ENCODE measurements around the gene NECAB3. TPM values are rescaled to one million over a fixed set of nuclear protein-coding genes. Genes with fewer than 3 reads are reported as not detected.

The NECAB3 gene
- total RNA-seq, 1 donor from 2014 or later = 56.2 TPM

DNA sequence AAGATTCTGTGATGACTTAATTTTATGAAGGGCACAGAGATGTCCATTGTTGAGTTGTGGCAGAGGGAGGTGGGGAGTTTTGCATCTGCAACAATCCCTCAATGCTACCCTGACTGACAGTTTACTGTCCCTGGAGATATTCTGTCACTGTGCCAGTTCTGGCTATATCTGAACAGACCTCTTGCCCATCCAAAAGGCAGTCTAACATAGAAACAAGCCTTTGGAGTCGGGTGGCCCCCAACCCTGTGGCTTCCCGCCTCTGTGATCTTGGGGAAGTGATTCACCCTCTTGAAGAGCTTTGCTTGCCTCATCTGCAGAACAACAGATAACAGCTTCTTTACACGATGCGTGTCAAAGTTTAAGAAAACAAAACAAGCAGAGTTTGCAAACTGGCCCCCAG is 15.7 kb upstream of the NECAB3 start:
- no peaks in the 10 kb centered on the region for H3K27me3 ChIP-seq
- no peak overlapping the region for H3K4me3 ChIP-seq
- no peak for DNase-seq
- no peaks in the 10 kb centered on the region for H3K9me3 ChIP-seq
- no peak for ATAC-seq
- H3K36me3 ChIP-seq = no peaks in the 10 kb centered on the region
- H3K4me1 ChIP-seq = peaks cover 28% of the 10 kb centered on the region
- TF ChIP-seq, protein P1, sequence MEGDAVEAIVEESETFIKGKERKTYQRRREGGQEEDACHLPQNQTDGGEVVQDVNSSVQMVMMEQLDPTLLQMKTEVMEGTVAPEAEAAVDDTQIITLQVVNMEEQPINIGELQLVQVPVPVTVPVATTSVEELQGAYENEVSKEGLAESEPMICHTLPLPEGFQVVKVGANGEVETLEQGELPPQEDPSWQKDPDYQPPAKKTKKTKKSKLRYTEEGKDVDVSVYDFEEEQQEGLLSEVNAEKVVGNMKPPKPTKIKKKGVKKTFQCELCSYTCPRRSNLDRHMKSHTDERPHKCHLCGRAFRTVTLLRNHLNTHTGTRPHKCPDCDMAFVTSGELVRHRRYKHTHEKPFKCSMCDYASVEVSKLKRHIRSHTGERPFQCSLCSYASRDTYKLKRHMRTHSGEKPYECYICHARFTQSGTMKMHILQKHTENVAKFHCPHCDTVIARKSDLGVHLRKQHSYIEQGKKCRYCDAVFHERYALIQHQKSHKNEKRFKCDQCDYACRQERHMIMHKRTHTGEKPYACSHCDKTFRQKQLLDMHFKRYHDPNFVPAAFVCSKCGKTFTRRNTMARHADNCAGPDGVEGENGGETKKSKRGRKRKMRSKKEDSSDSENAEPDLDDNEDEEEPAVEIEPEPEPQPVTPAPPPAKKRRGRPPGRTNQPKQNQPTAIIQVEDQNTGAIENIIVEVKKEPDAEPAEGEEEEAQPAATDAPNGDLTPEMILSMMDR (IDR thresholded peaks at IDR 0.05) = no peak
- no peak overlapping the region for H3K27ac ChIP-seq
- intact Hi-C loops (cut with DNase I) = no loop called here

DNA sequence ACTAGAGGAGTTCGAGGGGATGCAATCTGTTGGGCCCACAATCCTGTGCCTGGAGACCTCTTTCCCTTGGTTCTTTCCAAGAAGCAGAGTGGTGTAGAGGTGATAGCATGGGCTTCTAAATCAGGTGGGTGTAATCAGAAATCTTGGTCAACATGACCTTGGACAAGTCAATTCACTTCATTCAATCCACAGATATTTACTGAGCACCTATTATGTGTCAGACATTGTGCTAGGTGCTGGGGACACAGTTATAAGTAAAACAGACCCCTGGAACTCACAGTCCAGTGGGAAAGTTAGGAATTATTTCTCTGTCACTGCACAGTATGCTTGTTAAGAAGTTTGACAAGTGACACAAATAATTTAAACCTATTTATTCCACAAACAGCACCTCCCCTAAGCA is 15.3 kb upstream of the NECAB3 start:
- ATAC-seq = no peak
- H3K4me1 ChIP-seq = peaks cover 25% of the 10 kb centered on the region
- TF ChIP-seq, protein P1 (IDR thresholded peaks at IDR 0.05) = no peak
- no peaks in the 10 kb centered on the region for H3K9me3 ChIP-seq
- H3K36me3 ChIP-seq = no peaks in the 10 kb centered on the region
- intact Hi-C loops (cut with DNase I) = no loop called here
- H3K27me3 ChIP-seq = no peaks in the 10 kb centered on the region
- H3K27ac ChIP-seq = no peak overlapping the region
- DNase-seq = no peak
- no peak overlapping the region for H3K4me3 ChIP-seq

DNA sequence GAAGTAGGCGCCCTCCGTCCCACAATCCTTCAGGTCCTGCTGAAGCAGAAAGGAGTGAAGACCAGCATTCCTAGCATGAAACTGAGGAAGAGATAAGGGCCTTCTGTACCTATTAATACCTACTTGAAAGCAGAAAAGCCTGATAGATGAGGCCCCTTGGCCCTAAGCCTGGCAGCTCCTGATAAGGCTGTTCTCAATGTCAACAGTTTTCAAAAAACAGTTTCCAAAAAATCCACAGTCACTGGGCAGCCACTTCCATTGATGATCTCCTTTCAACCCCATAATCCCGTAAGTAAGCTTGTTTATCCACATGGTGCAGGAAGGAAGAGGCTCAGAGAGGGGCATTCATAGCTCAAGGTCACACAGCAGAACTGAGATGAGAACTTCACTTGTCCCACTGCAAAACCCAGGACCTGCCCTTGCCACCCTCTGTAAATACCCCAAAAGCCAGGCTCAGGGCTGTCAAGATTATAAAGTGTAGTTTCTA is 14.8 kb upstream of the NECAB3 start:
- Histone ChIP-seq H3K4me3 (no peak overlapping the region), H3K4me1 (peaks cover 21% of the 10 kb centered on the region), H3K9me3 (no peaks in the 10 kb centered on the region), H3K27ac (no peak overlapping the region), H3K36me3 (no peaks in the 10 kb centered on the region), H3K27me3 (no peaks in the 10 kb centered on the region)
- intact Hi-C loops (cut with DNase I) = no loop called here
- TF ChIP-seq, protein P1 (IDR thresholded peaks at IDR 0.05) = no peak
- ATAC-seq (no peak), DNase-seq (no peak)

DNA sequence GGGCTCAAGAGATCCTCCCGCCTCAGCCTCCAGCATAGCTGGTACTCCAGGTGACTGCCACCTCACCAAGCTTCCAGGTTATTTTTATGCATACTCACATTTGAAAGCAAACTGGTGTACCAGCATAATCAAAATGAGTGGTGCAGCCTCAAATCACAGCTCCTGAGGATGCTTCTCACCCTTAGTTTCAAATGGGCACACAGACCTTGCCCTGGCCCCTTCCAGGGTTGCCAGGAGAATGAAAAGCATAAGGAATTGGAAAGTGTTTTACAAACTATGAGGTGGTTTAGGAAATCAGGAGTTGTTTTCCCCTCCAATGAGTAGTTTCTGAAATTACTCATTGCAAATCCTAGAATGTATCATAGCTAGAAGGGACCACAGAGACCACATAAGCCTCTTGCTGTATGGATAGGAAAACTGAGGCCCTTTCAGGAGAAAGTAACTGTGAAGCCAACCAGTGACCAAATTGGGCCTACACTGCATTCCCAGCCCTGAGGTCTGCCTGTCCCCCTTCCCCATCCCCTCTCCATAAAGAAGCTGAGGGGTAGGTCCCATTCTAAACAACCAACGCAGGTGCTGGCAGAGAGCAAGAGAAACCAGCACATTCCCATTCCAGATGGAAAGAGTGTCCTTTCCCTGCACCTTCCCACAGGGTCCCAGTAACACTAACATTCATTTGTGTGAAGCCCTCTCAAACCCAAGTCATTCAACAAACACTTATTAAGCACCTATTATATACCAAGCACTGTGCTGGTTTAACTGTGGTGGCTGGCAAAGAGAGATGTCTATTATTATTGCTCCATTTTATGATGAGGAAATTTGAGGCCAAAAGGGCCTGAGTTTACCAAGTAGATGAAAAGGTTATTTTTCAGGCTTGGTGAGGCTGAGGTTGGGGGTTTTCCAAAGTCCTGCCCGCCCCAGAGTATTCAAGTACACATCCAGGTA is 14.0 kb upstream of the NECAB3 start:
- intact Hi-C loops (cut with DNase I) = no loop called here
- Histone ChIP-seq H3K27me3 (no peaks in the 10 kb centered on the region), H3K4me3 (no peak overlapping the region), H3K9me3 (no peaks in the 10 kb centered on the region), H3K27ac (no peak overlapping the region), H3K36me3 (no peaks in the 10 kb centered on the region), H3K4me1 (peaks cover 18% of the 10 kb centered on the region)
- TF ChIP-seq, protein P1 (IDR thresholded peaks at IDR 0.05) = no peak
- ATAC-seq (no peak), DNase-seq (no peak)

DNA sequence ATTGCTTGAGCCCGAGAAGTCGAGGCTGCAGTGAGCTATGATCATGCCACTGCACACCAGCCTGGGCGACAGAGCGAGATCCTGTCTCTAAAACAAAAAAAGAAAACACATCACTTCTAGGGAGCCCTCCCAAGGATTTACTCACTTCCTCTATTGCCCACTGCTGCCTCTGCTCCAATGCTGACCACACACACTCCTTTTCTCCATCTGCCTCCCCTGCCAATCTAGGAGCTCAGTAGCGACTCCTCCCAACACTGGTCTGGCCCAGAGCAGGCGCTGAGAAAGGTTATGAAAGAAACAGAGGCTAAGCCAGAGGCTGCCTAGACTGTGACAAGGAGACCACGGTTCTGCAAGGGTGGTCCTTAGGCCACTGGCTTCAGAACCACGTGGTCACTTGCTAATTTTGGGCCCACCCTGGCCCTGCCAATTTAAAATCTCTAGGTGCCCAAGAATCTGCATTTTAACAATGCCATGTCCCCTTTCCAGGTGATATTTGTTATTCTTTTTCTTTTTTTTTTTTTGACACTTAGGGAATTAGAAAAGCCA is 13.2 kb upstream of the NECAB3 start:
- no peak overlapping the region for H3K4me3 ChIP-seq
- no peak for DNase-seq
- no peak overlapping the region for H3K27ac ChIP-seq
- no peaks in the 10 kb centered on the region for H3K36me3 ChIP-seq
- TF ChIP-seq, protein P1 (IDR thresholded peaks at IDR 0.05) = no peak
- no peaks in the 10 kb centered on the region for H3K27me3 ChIP-seq
- no peaks in the 10 kb centered on the region for H3K9me3 ChIP-seq
- intact Hi-C loops (cut with DNase I) = no loop called here
- peaks cover 18% of the 10 kb centered on the region for H3K4me1 ChIP-seq
- ATAC-seq = peak; percentile 5

Measured in upper lobe of right lung (tissue), 1 donor.